Mesenchymal stem cell (in vitro differentiated cells and primary cell): ENCODE results near the gene DND1.
"Not testable (repeated sequence)": the region's sequence is repeated elsewhere in the genome, so short reads cannot be mapped to it uniquely, and the experiment has no call there.

ENCODE experiments used
- DNase-seq: peaks from one replicate; pipeline ENCODE4 v3.0.0-alpha.2; 2013
- H2AFZ ChIP-seq: one replicate; pipeline ENCODE4 v1.6.1; 2013; ENCODE audit warnings: low read depth, mild to moderate bottlenecking, control low read depth, inconsistent platforms, low read length, moderate library complexity
- H2AK5ac ChIP-seq: 2 replicates; pipeline ENCODE4 v1.6.1; 2013; ENCODE audit warnings: low read length, moderate library complexity, mild to moderate bottlenecking, inconsistent platforms; ENCODE audit not compliant: severe bottlenecking
- H2BK120ac ChIP-seq: one replicate; pipeline ENCODE4 v1.6.1; 2013; ENCODE audit warnings: low read depth, mild to moderate bottlenecking, inconsistent platforms, low read length, moderate library complexity
- H2BK12ac ChIP-seq, 2 experiments: one replicate each; pipeline ENCODE4 v1.6.1; 2013; ENCODE audit warnings: inconsistent platforms in 2 of 2, low read length in 2 of 2, mild to moderate bottlenecking in 2 of 2, moderate library complexity in 2 of 2, control low read depth in 1 of 2
- H2BK15ac ChIP-seq: one replicate; pipeline ENCODE4 v1.6.1; 2013; ENCODE audit warnings: mild to moderate bottlenecking, low read depth, inconsistent platforms; ENCODE audit not compliant: poor library complexity, severe bottlenecking
- H2BK5ac ChIP-seq: 2 replicates; pipeline ENCODE4 v1.6.1; 2013; ENCODE audit warnings: low read depth, mild to moderate bottlenecking, low read length, control low read depth, inconsistent platforms; ENCODE audit not compliant: poor library complexity, severe bottlenecking
- H3K14ac ChIP-seq, 2 experiments: one replicate each; pipeline ENCODE4 v1.6.1; 2013; ENCODE audit warnings: inconsistent platforms in 2 of 2, low read length in 2 of 2, control low read depth in 1 of 2, mild to moderate bottlenecking in 1 of 2, moderate library complexity in 1 of 2
- H3K18ac ChIP-seq, 2 experiments: one replicate each; pipeline ENCODE4 v1.6.1; 2013; ENCODE audit warnings: inconsistent platforms in 2 of 2, low read length in 2 of 2, control low read depth in 1 of 2, low read depth in 1 of 2, mild to moderate bottlenecking in 1 of 2
- H3K23ac ChIP-seq, 2 experiments: one replicate each; pipeline ENCODE4 v1.6.1; 2013; ENCODE audit warnings: inconsistent platforms in 2 of 2, low read length in 2 of 2, mild to moderate bottlenecking in 2 of 2, moderate library complexity in 2 of 2, control low read depth in 1 of 2
- H3K27ac ChIP-seq: 2 replicates; pipeline ENCODE4 v1.5.1; 2013; ENCODE audit warnings: mild to moderate bottlenecking, moderate library complexity, low read length, control low read depth, inconsistent platforms; ENCODE audit not compliant: poor library complexity, severe bottlenecking
- H3K27me3 ChIP-seq, 2 experiments: 2 replicates each; pipeline versions ENCODE4 v1.6.1 to v1.7.0; 2013; ENCODE audit warnings: low read length in 2 of 2, mild to moderate bottlenecking in 2 of 2, moderate library complexity in 2 of 2, control low read depth in 1 of 2, inconsistent platforms in 1 of 2; ENCODE audit not compliant: control insufficient read depth in 1 of 2, insufficient read depth in 1 of 2
- H3K36me3 ChIP-seq, 2 experiments: 2 replicates each; pipeline versions ENCODE4 v1.6.1 to v1.7.0; 2013; ENCODE audit warnings: low read length in 2 of 2, control low read depth in 1 of 2, inconsistent platforms in 1 of 2, low read depth in 1 of 2, mild to moderate bottlenecking in 1 of 2; ENCODE audit not compliant: insufficient read depth in 2 of 2, control insufficient read depth in 1 of 2
- H3K4ac ChIP-seq, 2 experiments: one replicate each; pipeline ENCODE4 v1.6.1; 2013; ENCODE audit warnings: inconsistent platforms in 2 of 2, low read length in 2 of 2, mild to moderate bottlenecking in 2 of 2, moderate library complexity in 2 of 2, control low read depth in 1 of 2, low read depth in 1 of 2
- H3K4me1 ChIP-seq: 2 replicates; pipeline ENCODE4 v1.6.1; 2013; ENCODE audit warnings: low read depth, low read length, control low read depth; ENCODE audit not compliant: control insufficient read depth, insufficient read depth
- H3K4me2 ChIP-seq: 2 replicates; pipeline ENCODE4 v1.6.1; 2013; ENCODE audit warnings: low read length, mild to moderate bottlenecking, inconsistent platforms; ENCODE audit not compliant: poor library complexity, severe bottlenecking
- H3K4me3 ChIP-seq, 2 experiments: 2 replicates each; pipeline versions ENCODE4 v1.5.1 to v1.7.0; 2013; ENCODE audit warnings: low read length in 2 of 2, mild to moderate bottlenecking in 2 of 2, control low read depth in 1 of 2, low read depth in 1 of 2; ENCODE audit not compliant: insufficient read depth in 1 of 2
- H3K79me1 ChIP-seq: replicated peaks from 2 replicates; pipeline ENCODE4 v1.6.1; 2013; ENCODE audit warnings: mild to moderate bottlenecking, control low read depth, low read length, inconsistent platforms; ENCODE audit not compliant: poor library complexity, severe bottlenecking
- H3K9ac ChIP-seq: 2 replicates; pipeline ENCODE4 v1.7.0; 2013; ENCODE audit warnings: mild to moderate bottlenecking, low read length, moderate library complexity
- H3K9me3 ChIP-seq: 2 replicates; pipeline ENCODE4 v1.7.0; 2013; ENCODE audit warnings: mild to moderate bottlenecking, low read length; ENCODE audit not compliant: control insufficient read depth
- H4K8ac ChIP-seq: one replicate; pipeline ENCODE4 v1.6.1; 2013; ENCODE audit warnings: inconsistent platforms, mild to moderate bottlenecking, low read length, moderate library complexity
- H4K91ac ChIP-seq: one replicate; pipeline ENCODE4 v1.6.1; 2013; ENCODE audit warnings: mild to moderate bottlenecking, low read length, inconsistent platforms
- WGBS: methylation state at CpG from one replicate; pipeline ENCODE4 v1.1.7; 2013; ENCODE audit warnings: mixed read lengths; 5-methylcytosine and 5-hydroxymethylcytosine counted together

DND1 gene

GRCh38 chr5:140628711-140629110, 44.7 kb downstream of the DND1 start:
- no peak overlapping the region for H3K4me3 ChIP-seq
- no peak for DNase-seq
- H2AFZ ChIP-seq: no peak overlapping the region
- no peak overlapping the region for H3K4me2 ChIP-seq
- no peaks in the 10 kb centered on the region for H3K4me1 ChIP-seq
- H2BK12ac ChIP-seq: no peak overlapping the region
- 71% methylated on average over 1 of the region's 1 CpG for WGBS
- H3K9me3 ChIP-seq: peaks cover 16% of the 10 kb centered on the region
- H4K91ac ChIP-seq: no peak overlapping the region
- H3K9ac ChIP-seq: no peak overlapping the region
- no peak overlapping the region for H3K23ac ChIP-seq
- H4K8ac ChIP-seq: no peak overlapping the region
- no peak overlapping the region for H2BK120ac ChIP-seq
- H3K18ac ChIP-seq: no peak overlapping the region
- no peak overlapping the region for H3K27ac ChIP-seq
- no peak overlapping the region for H2BK5ac ChIP-seq
- peaks cover 0 to 8% of the 10 kb centered on the region in 2 experiments for H3K36me3 ChIP-seq
- no peak overlapping the region for H2BK15ac ChIP-seq
- H3K14ac ChIP-seq: no peak overlapping the region
- H3K4ac ChIP-seq: no peak overlapping the region
- H2AK5ac ChIP-seq: no peak overlapping the region
- peaks cover 0 to 13% of the 10 kb centered on the region in 2 experiments for H3K27me3 ChIP-seq
- H3K79me1 ChIP-seq: no peaks in the 10 kb centered on the region

- H4K8ac ChIP-seq: no peak overlapping the region
- no peak overlapping the region for H3K4ac ChIP-seq
- H3K14ac ChIP-seq: no peak overlapping the region
- no peak overlapping the region for H3K27ac ChIP-seq
- H3K4me3 ChIP-seq: no peak overlapping the region
- H2BK120ac ChIP-seq: no peak overlapping the region
- H3K4me2 ChIP-seq: no peak overlapping the region
- no peaks in the 10 kb centered on the region for H3K4me1 ChIP-seq
- no peak overlapping the region for H2AFZ ChIP-seq
- peaks cover 0 to 13% of the 10 kb centered on the region in 2 experiments for H3K27me3 ChIP-seq
- H3K23ac ChIP-seq: no peak overlapping the region
- WGBS: 96% methylated on average over 6 of the region's 6 CpGs
- no peak overlapping the region for H2BK5ac ChIP-seq
- DNase-seq: no peak
- H2AK5ac ChIP-seq: no peak overlapping the region
- H3K79me1 ChIP-seq: no peaks in the 10 kb centered on the region
- peaks cover 0 to 8% of the 10 kb centered on the region in 2 experiments for H3K36me3 ChIP-seq
- H3K18ac ChIP-seq: no peak overlapping the region
- H3K9ac ChIP-seq: no peak overlapping the region
- no peak overlapping the region for H4K91ac ChIP-seq
- H3K9me3 ChIP-seq: peaks cover 16% of the 10 kb centered on the region
- no peak overlapping the region for H2BK15ac ChIP-seq
- H2BK12ac ChIP-seq: no peak overlapping the region
These were observed 45.4 kb downstream of the DND1 start for GRCh38 chr5:140627972-140628371.

- H2BK12ac ChIP-seq, H2AK5ac ChIP-seq, H3K79me1 ChIP-seq, H3K14ac ChIP-seq, H4K8ac ChIP-seq, H3K4me2 ChIP-seq, DNase-seq, H3K4me3 ChIP-seq, H2AFZ ChIP-seq, H3K27ac ChIP-seq, H2BK15ac ChIP-seq, H3K23ac ChIP-seq, H3K27me3 ChIP-seq, H2BK120ac ChIP-seq, H4K91ac ChIP-seq, H3K4me1 ChIP-seq, H3K4ac ChIP-seq, H2BK5ac ChIP-seq, H3K9ac ChIP-seq, H3K36me3 ChIP-seq, H3K18ac ChIP-seq: not testable (repeated sequence)
- 85% methylated on average over 10 of the region's 10 CpGs for WGBS
- H3K9me3 ChIP-seq: peaks cover 16% of the 10 kb centered on the region
These were observed 48.5 kb downstream of the DND1 start for GRCh38 chr5:140624886-140625285.

GRCh38 chr5:140623061-140623460, 50.3 kb downstream of the DND1 start:
- H3K18ac ChIP-seq, H3K4me2 ChIP-seq, H3K23ac ChIP-seq, H3K9me3 ChIP-seq, H3K14ac ChIP-seq, H2AFZ ChIP-seq, H3K27me3 ChIP-seq, H3K4me3 ChIP-seq, H2BK120ac ChIP-seq, H2BK12ac ChIP-seq, H3K27ac ChIP-seq, H2AK5ac ChIP-seq, H2BK5ac ChIP-seq, H3K4me1 ChIP-seq, H3K79me1 ChIP-seq, H2BK15ac ChIP-seq, H3K4ac ChIP-seq, H4K8ac ChIP-seq, DNase-seq, H3K9ac ChIP-seq, H4K91ac ChIP-seq, H3K36me3 ChIP-seq: not testable (repeated sequence)
